Prostate gland (tissue), 2 donors: ENCODE data around the gene PAX4. TPM values are rescaled to one million over a fixed set of nuclear protein-coding genes. Genes with fewer than 3 reads are reported as not detected.

ENCODE experiments used
- DNase-seq: peaks from one replicate; pipeline ENCODE4 v3.0.0-alpha.2; 2019; ENCODE audit warnings: low spot score
- H3K27ac ChIP-seq, 2 donors: fragments of 200-600 bp; sonication (generic); 2 replicates each; pipeline ENCODE4 v1.5.1; 2017 to 2019
- H3K27me3 ChIP-seq: fragments of 200-600 bp; sonication (generic); replicated peaks from 2 replicates; pipeline ENCODE4 v1.5.1; 2019; ENCODE audit not compliant: insufficient read depth
- H3K36me3 ChIP-seq, 2 donors: fragments of 200-600 bp; sonication (generic); 1 replicate in 1 of 2; 2 replicates in 1 of 2; pipeline versions ENCODE4 v1.5.1 to v1.8.1; 2017 to 2019
- H3K4me1 ChIP-seq: fragments of 200-600 bp; sonication (generic); replicated peaks from 2 replicates; pipeline ENCODE4 v1.5.1; 2019
- H3K4me3 ChIP-seq, 2 donors: fragments of 200-600 bp; sonication (generic); 2 replicates each; pipeline ENCODE4 v1.5.1; 2017 to 2019
- H3K9me3 ChIP-seq: fragments of 200-600 bp; sonication (generic); 2 replicates; pipeline ENCODE4 v1.5.1; 2017
- POLR2A ChIP-seq: fragments of 450-650 bp; IDR thresholded peaks from one replicate; pipeline ENCODE4 v1.6.1; 2016; ENCODE audit warnings: antibody characterized with exemption, mild to moderate bottlenecking
- POLR2AphosphoS5 ChIP-seq: sonication (generic); formaldehyde crosslinking; IDR thresholded peaks from one replicate; pipeline ENCODE4 v1.6.1; 2017; ENCODE audit warnings: antibody characterized with exemption
- WGBS: methylation state at CpG from one replicate; pipeline ENCODE4 v1.1.5; 2018; 5-methylcytosine and 5-hydroxymethylcytosine counted together
- intact Hi-C: fragments of 100-400 bp; cut with DNase I; formaldehyde crosslinking; loops from one replicate; pipeline ENCODE4 v1.14.2; 2022
- total RNA-seq, 2 donors: library from RNA; depleted of rRNA; stranded (reverse); fragments of >200 nt; gene quantifications; one replicate each; pipeline ENCODE4 v1.1.0, GENCODE V29; 2016
- TF ChIP-seq, protein P1 (sequence below), 4 experiments: fragments of 200-600 bp in 2 of 4; fragments of 450-650 bp in 2 of 4; sonication (generic) in 2 of 4; IDR thresholded peaks; 1 replicate in 3 of 4; 2 replicates in 1 of 4; pipeline ENCODE4 v1.5.1; 2016 to 2019; ENCODE audit warnings: antibody characterized with exemption in 4 of 4, mild to moderate bottlenecking in 2 of 4, moderate library complexity in 2 of 4

The PAX4 gene
- total RNA-seq, 2 donors from 2014 or later, result not detected

DNA sequence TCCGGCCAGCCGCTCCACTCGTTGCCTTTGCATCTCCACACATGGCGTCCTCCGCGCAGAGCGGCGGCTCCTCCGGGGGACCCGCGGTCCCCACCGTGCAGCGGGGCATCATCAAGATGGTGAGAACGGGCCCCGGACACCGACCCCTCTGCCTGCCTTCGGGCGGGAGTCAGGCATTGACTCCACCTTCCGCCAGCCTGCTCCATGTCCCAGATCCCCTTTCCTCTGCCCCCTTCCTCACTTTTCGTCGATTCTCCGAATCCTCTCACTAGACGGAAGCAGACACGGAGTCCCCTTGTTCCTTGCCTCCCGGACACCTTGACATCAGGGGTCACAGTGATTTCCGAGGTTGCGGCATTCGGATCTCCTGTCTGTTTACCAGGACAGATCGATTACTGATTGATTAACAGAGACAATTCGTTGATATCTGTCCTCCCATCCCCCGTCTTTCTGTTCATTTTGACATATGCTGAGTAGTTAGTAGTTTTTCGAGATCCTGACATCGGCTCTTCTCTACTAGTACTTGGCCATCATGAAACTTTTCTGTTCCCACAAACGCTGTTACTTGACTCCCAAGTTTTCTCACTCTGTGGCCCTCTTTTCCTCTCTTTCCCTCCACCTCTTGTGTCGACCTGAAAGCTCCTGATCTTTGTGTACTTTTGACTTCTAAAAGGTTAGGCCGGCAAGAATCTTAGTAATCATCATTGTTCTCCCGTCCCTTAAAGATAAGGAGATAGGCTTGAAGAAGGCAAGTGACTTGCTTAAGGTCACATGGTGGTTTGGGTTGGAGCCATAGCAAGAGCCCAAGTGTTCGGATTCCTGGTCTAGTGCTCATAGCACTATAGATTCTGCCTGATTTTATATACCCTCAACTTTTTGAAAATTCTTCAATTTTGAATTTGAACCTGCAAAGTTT is 34.6 kb upstream of the PAX4 start:
- TF ChIP-seq POLR2AphosphoS5 (no peak), POLR2A (no peak)
- TF ChIP-seq, protein P1, sequence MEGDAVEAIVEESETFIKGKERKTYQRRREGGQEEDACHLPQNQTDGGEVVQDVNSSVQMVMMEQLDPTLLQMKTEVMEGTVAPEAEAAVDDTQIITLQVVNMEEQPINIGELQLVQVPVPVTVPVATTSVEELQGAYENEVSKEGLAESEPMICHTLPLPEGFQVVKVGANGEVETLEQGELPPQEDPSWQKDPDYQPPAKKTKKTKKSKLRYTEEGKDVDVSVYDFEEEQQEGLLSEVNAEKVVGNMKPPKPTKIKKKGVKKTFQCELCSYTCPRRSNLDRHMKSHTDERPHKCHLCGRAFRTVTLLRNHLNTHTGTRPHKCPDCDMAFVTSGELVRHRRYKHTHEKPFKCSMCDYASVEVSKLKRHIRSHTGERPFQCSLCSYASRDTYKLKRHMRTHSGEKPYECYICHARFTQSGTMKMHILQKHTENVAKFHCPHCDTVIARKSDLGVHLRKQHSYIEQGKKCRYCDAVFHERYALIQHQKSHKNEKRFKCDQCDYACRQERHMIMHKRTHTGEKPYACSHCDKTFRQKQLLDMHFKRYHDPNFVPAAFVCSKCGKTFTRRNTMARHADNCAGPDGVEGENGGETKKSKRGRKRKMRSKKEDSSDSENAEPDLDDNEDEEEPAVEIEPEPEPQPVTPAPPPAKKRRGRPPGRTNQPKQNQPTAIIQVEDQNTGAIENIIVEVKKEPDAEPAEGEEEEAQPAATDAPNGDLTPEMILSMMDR (IDR thresholded peaks at IDR 0.05), result no peak
- Histone ChIP-seq H3K27ac (peak overlapping the region; percentile 72 to 89), H3K9me3 (no peaks in the 10 kb centered on the region), H3K27me3 (no peaks in the 10 kb centered on the region), H3K4me3 (peak overlapping the region; percentile 87 to 96), H3K36me3 (no peaks in the 10 kb centered on the region), H3K4me1 (no peaks in the 10 kb centered on the region)
- DNase-seq, result no peak
- intact Hi-C loops, result no loop called here
- WGBS, result 3% methylated on average over 38 of the region's 38 CpGs

DNA sequence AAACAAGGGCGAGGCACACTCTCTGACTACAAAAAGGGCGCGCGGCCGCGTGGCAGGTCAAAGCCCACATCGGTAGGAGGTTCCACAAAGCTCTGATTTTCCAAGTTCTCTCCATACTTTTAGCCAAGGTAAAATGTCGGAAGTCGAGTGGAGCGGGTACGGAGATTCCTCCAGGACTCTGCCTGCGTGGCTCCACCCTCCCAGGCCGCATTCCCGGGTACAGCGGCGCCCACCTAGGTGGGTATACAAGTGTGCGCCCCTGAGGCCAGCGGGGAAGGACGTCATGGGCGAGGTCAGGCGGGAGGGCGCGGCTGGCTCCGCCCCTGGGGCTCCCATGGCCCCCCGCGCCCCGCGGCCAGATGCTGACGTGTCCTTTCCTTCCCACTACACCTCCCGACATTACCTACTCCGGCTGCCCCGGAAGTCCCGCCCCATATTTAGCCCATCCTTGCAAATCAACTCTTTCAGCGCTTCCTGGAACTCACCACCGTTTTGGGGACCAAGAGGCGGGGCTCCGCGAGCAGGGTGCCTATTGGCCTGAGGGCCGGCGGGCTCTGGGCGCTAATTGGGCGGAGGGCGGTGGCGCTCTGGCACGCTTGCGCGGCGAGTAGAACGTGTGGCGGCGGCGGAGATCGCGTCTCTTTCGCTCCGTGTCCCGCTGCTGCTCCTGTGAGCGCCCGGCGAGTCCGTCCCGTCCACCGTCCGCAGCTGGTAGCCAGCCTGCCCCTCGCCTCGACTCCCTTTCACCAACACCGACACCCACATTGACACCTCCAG is 33.8 kb upstream of the PAX4 start, which contains the start of gene SND1:
TSS of gene SND1 (plus strand) at position 639 of the 777 bp plus-strand sequence. CDS start 180 bp downstream, outside the sequence.
- WGBS, result under 1% methylated on average over 62 of the region's 67 CpGs
- TF ChIP-seq POLR2A (peak; percentile 79), POLR2AphosphoS5 (peak; percentile 97)
- TF ChIP-seq, protein P1 (IDR thresholded peaks at IDR 0.05), result no peak
- intact Hi-C loops, result loop anchor here (2.0 kb wide), 1 partner anchor 63 kb away; the partner anchor contains the start of gene ARF5
- Histone ChIP-seq H3K4me3 (peak within 1 kb of the TSS; percentile 87 to 96), H3K27ac (peak within 1 kb of the TSS; percentile 86 to 89), H3K4me1 (no peaks in the 10 kb centered on the region), H3K36me3 (no peaks in the 10 kb centered on the region), H3K27me3 (no peaks in the 10 kb centered on the region), H3K9me3 (no peaks in the 10 kb centered on the region)
- peak; percentile 99 for DNase-seq

DNA sequence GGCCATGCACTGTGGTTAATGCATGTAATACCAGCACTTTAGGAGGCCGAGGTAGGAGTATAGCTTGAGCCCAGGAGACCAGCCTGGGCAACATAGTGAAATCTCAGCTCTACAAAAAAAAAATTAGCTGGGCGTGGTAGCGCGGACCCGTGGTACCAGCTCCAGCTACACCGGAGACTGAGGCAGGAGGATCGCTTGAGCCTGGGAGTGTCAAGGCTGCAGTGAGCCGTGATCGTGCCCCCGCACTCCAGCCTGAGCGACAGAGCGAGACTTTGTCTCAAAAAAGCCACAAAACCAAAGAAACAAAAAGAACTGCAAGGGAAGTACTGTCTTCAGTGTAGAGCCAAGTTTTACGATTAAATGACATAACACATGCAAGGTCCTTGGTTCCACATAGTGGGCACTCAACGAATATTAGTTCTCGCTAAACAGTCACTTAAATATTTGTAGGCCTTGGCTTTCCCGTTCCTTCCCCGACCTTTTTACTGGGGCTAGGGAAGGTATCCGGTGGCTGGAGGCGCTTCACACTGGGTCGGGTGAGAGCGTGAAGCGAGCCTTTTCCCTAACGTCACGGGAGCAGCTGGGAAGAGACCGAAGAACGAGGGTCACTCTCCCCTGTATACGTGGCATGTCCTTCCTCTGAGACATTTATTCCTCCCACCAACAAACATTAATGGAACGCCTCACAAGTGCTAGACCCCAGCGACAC is 33.1 kb upstream of the PAX4 start:
- 47% methylated on average over 29 of the region's 29 CpGs for WGBS
- H3K9me3 ChIP-seq, result no peaks in the 10 kb centered on the region
- intact Hi-C loops, result loop anchor here (2.0 kb wide), 1 partner anchor 62 kb away; the partner anchor contains the start of gene ARF5
- H3K4me3 ChIP-seq, result peak overlapping the region; percentile 87 to 96
- H3K36me3 ChIP-seq, result no peaks in the 10 kb centered on the region
- H3K4me1 ChIP-seq, result no peaks in the 10 kb centered on the region
- peak overlapping the region; percentile 86 to 89 for H3K27ac ChIP-seq
- peak; percentile 8 for DNase-seq
- TF ChIP-seq POLR2A (no peak), POLR2AphosphoS5 (no peak)
- TF ChIP-seq, protein P1 (IDR thresholded peaks at IDR 0.05), result no peak
- no peaks in the 10 kb centered on the region for H3K27me3 ChIP-seq

DNA sequence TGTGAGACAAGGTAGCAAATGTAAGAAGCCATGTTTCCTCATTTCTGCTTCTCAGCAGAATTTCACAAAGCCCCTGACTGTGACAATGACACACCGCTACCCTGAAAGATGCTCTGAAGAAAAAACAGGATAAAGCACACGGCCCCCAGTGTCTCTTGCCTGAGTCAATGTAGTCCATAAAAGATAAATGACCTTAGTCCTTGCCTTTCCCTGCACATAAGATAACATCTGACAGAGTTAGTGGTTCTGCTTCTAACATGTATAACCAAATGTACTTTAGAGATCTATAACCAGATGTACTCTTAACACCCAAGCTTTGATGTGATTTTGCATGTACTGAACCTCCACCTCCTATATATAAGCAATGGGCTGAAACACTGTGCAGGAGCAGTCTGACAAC is 31.0 kb upstream of the PAX4 start:
- Histone ChIP-seq H3K27ac (no peak overlapping the region), H3K9me3 (no peaks in the 10 kb centered on the region), H3K36me3 (no peaks in the 10 kb centered on the region), H3K4me3 (no peak overlapping the region), H3K4me1 (no peaks in the 10 kb centered on the region), H3K27me3 (no peaks in the 10 kb centered on the region)
- TF ChIP-seq POLR2AphosphoS5 (no peak), POLR2A (no peak)
- TF ChIP-seq, protein P1 (IDR thresholded peaks at IDR 0.05), result no peak
- no peak for DNase-seq
- intact Hi-C loops, result no loop called here
- WGBS, result 66% methylated on average over 2 of the region's 2 CpGs
